ENCODE results near the gene COPG2.

Gene COPG2

GRCh38 chr7:130493275-130493873 is 175.2 kb downstream of the COPG2 start:
- peak overlapping the region; percentile 55 to 59 for H3K18ac ChIP-seq (ENCODE audit: low read depth in 1 of 2, low read length in 2 of 2)
- peak overlapping the region; percentile 30 for H3K4me2 ChIP-seq (ENCODE audit: low read length, poor library complexity, severe bottlenecking)
- peak overlapping the region; percentile 22 for H4K8ac ChIP-seq (ENCODE audit: low read length)
- no peak overlapping the region for H2AK5ac ChIP-seq (ENCODE audit: low read length, severe bottlenecking)
- H3K14ac ChIP-seq (ENCODE audit: low read length in 2 of 2) = no peak overlapping the region
- 60% methylated on average over 13 of the region's 13 CpGs for WGBS
- peaks cover 7 to 18% of the 10 kb centered on the region in 2 experiments for H3K36me3 ChIP-seq (ENCODE audit: control insufficient read depth in 1 of 2, insufficient read depth in 2 of 2, low read depth in 1 of 2, low read length in 2 of 2)
- no peak overlapping the region for H2BK5ac ChIP-seq (ENCODE audit: low read depth, low read length, poor library complexity, severe bottlenecking)
- H2BK15ac ChIP-seq (ENCODE audit: low read depth, poor library complexity, severe bottlenecking) = peak overlapping the region; percentile 78
- DNase-seq = peak; percentile 50
- H2AFZ ChIP-seq (ENCODE audit: low read depth, low read length) = no peak overlapping the region
- no peak overlapping the region for H2BK120ac ChIP-seq (ENCODE audit: low read depth, low read length)
- H4K91ac ChIP-seq (ENCODE audit: low read length) = peak overlapping the region; percentile 29
- no peaks in the 10 kb centered on the region for H3K79me1 ChIP-seq (replicated peaks; ENCODE audit: low read length, poor library complexity, severe bottlenecking)
- peak overlapping the region; percentile 75 for H3K9ac ChIP-seq (ENCODE audit: low read length)
- H3K9me3 ChIP-seq (ENCODE audit: control insufficient read depth, low read length) = no peaks in the 10 kb centered on the region
- no peak overlapping the region for H3K23ac ChIP-seq (ENCODE audit: low read length in 2 of 2)
- peak overlapping the region; percentile 68 to 79 for H3K4me3 ChIP-seq (ENCODE audit: insufficient read depth in 1 of 2, low read depth in 1 of 2, low read length in 2 of 2)
- peaks cover 0 to 5% of the 10 kb centered on the region in 2 experiments for H3K27me3 ChIP-seq (ENCODE audit: control insufficient read depth in 1 of 2, insufficient read depth in 1 of 2, low read length in 2 of 2)
- no peak overlapping the region for H2BK12ac ChIP-seq (ENCODE audit: low read length in 2 of 2)
- H3K4ac ChIP-seq (ENCODE audit: low read depth in 1 of 2, low read length in 2 of 2) = no peak overlapping the region
- H3K27ac ChIP-seq (ENCODE audit: low read length, poor library complexity, severe bottlenecking) = peak overlapping the region; percentile 49
- peaks cover 10% of the 10 kb centered on the region for H3K4me1 ChIP-seq (ENCODE audit: control insufficient read depth, insufficient read depth, low read depth, low read length)

DNA sequence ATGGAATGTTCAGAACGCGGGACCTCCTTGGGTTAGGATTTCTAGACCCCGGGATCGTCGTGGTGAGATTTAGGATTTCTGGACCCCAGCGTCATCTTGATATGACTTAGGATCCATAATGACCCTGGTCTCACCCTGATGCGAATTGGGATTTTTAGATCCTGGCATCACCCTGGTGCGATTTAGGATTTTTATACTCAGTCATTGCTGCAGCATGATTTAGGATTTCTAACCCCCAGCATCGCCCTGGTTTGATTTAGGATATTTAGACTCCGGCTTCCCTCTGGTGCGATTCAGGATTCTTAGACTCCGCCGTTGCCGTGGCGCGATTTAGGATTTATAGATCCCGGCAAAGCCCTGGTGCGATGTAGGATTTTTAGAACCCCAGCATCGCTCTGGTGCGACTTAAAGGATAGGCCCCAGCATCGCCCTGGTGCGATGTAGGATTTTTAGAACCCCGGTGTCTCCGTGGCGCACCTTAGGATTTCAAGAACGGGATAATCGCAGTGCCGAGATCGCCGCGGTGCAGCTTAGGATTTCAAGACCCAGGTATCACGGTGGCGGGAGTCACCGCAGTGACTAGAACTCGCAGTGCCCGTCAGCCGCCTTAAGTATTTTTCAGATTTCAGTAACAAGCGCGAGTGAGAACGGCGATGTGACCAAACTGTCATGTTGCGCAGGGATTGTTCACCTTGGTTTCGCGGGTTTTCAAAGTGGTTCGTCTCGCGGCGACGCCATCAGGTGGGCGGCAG is 175.8 kb downstream of the COPG2 start:
- Histone ChIP-seq H3K9me3 (ENCODE audit: control insufficient read depth, low read length) (no peaks in the 10 kb centered on the region), H3K18ac (ENCODE audit: low read depth in 1 of 2, low read length in 2 of 2) (peak overlapping the region; percentile 61 to 75), H2AK5ac (ENCODE audit: low read length, severe bottlenecking) (peak overlapping the region; percentile 37), H3K4me2 (ENCODE audit: low read length, poor library complexity, severe bottlenecking) (peak overlapping the region; percentile 30), H3K23ac (ENCODE audit: low read length in 2 of 2) (no peak overlapping the region), H3K4ac (ENCODE audit: low read depth in 1 of 2, low read length in 2 of 2) (no peak overlapping the region), H3K4me3 (ENCODE audit: insufficient read depth in 1 of 2, low read depth in 1 of 2, low read length in 2 of 2) (peak overlapping the region; percentile 68 to 79), H3K27ac (ENCODE audit: low read length, poor library complexity, severe bottlenecking) (peak overlapping the region; percentile 49), H3K9ac (ENCODE audit: low read length) (peak overlapping the region; percentile 75), H2BK5ac (ENCODE audit: low read depth, low read length, poor library complexity, severe bottlenecking) (no peak overlapping the region), H3K36me3 (ENCODE audit: control insufficient read depth in 1 of 2, insufficient read depth in 2 of 2, low read depth in 1 of 2, low read length in 2 of 2) (peaks cover under 1 to 12% of the 10 kb centered on the region in 2 experiments), H3K4me1 (ENCODE audit: control insufficient read depth, insufficient read depth, low read depth, low read length) (peaks cover 9% of the 10 kb centered on the region), H3K27me3 (ENCODE audit: control insufficient read depth in 1 of 2, insufficient read depth in 1 of 2, low read length in 2 of 2) (peaks cover 0 to 8% of the 10 kb centered on the region in 2 experiments), H3K79me1 (replicated peaks; ENCODE audit: low read length, poor library complexity, severe bottlenecking) (no peaks in the 10 kb centered on the region), H4K91ac (ENCODE audit: low read length) (no peak overlapping the region), H2BK15ac (ENCODE audit: low read depth, poor library complexity, severe bottlenecking) (peak overlapping the region; percentile 78), H4K8ac (ENCODE audit: low read length) (peak overlapping the region; percentile 22), H3K14ac (ENCODE audit: low read length in 2 of 2) (no peak overlapping the region), H2BK120ac (ENCODE audit: low read depth, low read length) (no peak overlapping the region), H2AFZ (ENCODE audit: low read depth, low read length) (no peak overlapping the region), H2BK12ac (ENCODE audit: low read length in 2 of 2) (peak overlapping the region in 1 of 2 experiments; percentile 45)
- 51% methylated on average over 50 of the region's 50 CpGs for WGBS
- peak; percentile 21 for DNase-seq

DNA sequence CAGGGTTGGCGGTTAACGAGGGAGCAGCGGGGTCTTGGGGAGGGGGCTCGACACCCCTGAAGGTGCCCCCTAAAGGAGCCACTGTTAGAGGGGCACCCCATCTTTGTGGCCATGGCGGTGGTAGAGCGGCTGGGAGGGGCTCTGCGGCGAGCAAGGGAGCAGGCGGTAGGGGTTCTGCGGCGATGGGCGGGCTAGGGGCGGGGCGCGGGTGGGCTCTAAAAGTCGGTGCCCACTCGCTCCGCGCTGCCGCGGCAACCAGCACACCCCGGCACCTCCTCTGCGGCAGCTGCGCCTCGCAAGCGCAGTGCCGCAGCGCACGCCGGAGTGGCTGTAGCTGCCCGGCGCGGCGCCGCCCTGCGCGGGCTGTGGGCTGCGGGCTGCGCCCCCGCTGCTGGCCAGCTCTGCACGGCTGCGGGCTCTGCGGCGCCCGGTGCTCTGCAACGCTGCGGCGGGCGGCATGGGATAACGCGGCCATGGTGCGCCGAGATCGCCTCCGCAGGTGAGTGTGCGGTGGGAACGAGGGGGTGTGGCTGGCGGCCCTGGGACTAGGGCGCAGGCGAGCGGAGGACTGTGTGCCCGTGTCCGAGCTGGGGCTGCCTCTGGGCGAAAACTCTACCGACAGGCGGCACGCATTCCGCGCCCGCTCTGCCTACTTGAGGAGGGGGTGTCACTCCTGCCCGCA is 176.6 kb downstream of the COPG2 start, which contains the start of gene MEST:
MEST (plus strand) TSS at position 245 of the 682 bp plus-strand sequence; CDS start at position 474, 229 bp downstream.
- Histone ChIP-seq H2AFZ (ENCODE audit: low read depth, low read length) (peak within 1 kb of the TSS; percentile 14), H3K23ac (ENCODE audit: low read length in 2 of 2) (peak within 1 kb of the TSS in 1 of 2 experiments; percentile 26), H3K9me3 (ENCODE audit: control insufficient read depth, low read length) (no peaks in the 10 kb centered on the region), H4K8ac (ENCODE audit: low read length) (peak within 1 kb of the TSS; percentile 70), H3K27me3 (ENCODE audit: control insufficient read depth in 1 of 2, insufficient read depth in 1 of 2, low read length in 2 of 2) (peaks cover 0 to 15% of the 10 kb centered on the region in 2 experiments), H2BK120ac (ENCODE audit: low read depth, low read length) (peak within 1 kb of the TSS; percentile 87), H3K4ac (ENCODE audit: low read depth in 1 of 2, low read length in 2 of 2) (peak within 1 kb of the TSS; percentile 71 to 90), H3K14ac (ENCODE audit: low read length in 2 of 2) (peak within 1 kb of the TSS in 1 of 2 experiments; percentile 78), H3K36me3 (ENCODE audit: control insufficient read depth in 1 of 2, insufficient read depth in 2 of 2, low read depth in 1 of 2, low read length in 2 of 2) (peaks cover 0 to 11% of the 10 kb centered on the region in 2 experiments), H3K79me1 (replicated peaks; ENCODE audit: low read length, poor library complexity, severe bottlenecking) (no peaks in the 10 kb centered on the region), H3K9ac (ENCODE audit: low read length) (peak within 1 kb of the TSS; percentile 75), H2BK5ac (ENCODE audit: low read depth, low read length, poor library complexity, severe bottlenecking) (peak within 1 kb of the TSS; percentile 74), H3K27ac (ENCODE audit: low read length, poor library complexity, severe bottlenecking) (peak within 1 kb of the TSS; percentile 84), H2BK15ac (ENCODE audit: low read depth, poor library complexity, severe bottlenecking) (peak within 1 kb of the TSS; percentile 78), H3K18ac (ENCODE audit: low read depth in 1 of 2, low read length in 2 of 2) (peak within 1 kb of the TSS; percentile 75 to 98), H2AK5ac (ENCODE audit: low read length, severe bottlenecking) (peak within 1 kb of the TSS; percentile 58), H3K4me3 (ENCODE audit: insufficient read depth in 1 of 2, low read depth in 1 of 2, low read length in 2 of 2) (peak within 1 kb of the TSS; percentile 68 to 79), H3K4me1 (ENCODE audit: control insufficient read depth, insufficient read depth, low read depth, low read length) (peaks cover 9% of the 10 kb centered on the region), H2BK12ac (ENCODE audit: low read length in 2 of 2) (peak within 1 kb of the TSS; percentile 73 to 85), H3K4me2 (ENCODE audit: low read length, poor library complexity, severe bottlenecking) (peak within 1 kb of the TSS; percentile 78), H4K91ac (ENCODE audit: low read length) (peak within 1 kb of the TSS; percentile 93)
- peak; percentile 45 for DNase-seq
- 59% methylated on average over 64 of the region's 71 CpGs for WGBS
